ENCODE results near the gene LHFPL6.

- TF ChIP-seq CTCF (IDR thresholded peaks at IDR 0.05): no peak
- no peak for TF ChIP-seq POLR2A (IDR thresholded peaks at IDR 0.05)
These were observed 254.8 kb downstream of the LHFPL6 start for GRCh38 chr13:39347926-39348901.

All from Peyer's patch (tissue), 4 donors.